ENCODE results near the gene RIPK1.
"Not testable (repeated sequence)": the region's sequence is repeated elsewhere in the genome, so short reads cannot be mapped to it uniquely, and the experiment has no call there.

The RIPK1 gene

DNA sequence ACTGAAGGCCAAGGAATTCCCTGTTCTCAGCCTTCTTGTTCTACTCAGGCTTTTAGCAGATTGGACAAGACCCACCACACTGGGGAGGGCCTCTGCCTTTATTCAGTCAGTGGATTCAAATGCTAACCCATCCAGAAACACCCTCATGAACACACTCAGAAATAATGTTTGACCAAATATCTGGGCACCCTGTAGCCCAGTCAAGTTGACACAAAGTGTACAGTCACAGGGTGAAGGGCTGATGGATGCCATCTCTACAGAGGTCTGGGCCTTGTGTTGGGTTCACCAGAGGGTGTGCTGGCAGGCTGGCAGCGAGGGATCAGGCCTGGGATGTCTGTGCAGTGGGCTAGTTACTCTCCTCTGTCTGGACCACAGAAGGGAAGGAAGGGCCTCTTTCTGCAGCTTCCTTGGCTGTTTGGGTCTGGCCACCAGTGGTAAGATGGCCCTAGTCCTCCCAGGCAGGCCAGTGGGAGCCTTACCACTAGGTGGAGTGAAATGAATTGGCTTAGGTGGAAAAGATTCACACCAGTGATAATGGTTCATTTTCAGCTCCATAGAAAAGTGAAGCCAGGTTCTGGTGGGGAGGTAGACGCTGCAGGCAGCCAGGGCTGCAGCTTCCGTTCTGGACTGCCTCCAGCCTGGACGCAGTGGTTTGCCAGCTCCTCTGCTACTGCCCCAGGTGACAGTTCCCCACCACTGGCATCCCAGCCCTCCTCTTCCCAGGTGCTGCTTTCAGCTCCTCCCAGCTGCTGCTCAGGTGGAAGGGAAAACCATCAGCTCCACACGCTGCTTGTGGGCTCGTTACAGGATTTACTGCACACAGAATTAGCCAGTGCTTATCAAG lies 79.8 kb downstream of the RIPK1 start:
- H3K4me3 ChIP-seq (ENCODE audit: low read depth, low read length) = no peak overlapping the region
- no peak for DNase-seq (ENCODE audit: low read depth)
- TF ChIP-seq, protein P1, sequence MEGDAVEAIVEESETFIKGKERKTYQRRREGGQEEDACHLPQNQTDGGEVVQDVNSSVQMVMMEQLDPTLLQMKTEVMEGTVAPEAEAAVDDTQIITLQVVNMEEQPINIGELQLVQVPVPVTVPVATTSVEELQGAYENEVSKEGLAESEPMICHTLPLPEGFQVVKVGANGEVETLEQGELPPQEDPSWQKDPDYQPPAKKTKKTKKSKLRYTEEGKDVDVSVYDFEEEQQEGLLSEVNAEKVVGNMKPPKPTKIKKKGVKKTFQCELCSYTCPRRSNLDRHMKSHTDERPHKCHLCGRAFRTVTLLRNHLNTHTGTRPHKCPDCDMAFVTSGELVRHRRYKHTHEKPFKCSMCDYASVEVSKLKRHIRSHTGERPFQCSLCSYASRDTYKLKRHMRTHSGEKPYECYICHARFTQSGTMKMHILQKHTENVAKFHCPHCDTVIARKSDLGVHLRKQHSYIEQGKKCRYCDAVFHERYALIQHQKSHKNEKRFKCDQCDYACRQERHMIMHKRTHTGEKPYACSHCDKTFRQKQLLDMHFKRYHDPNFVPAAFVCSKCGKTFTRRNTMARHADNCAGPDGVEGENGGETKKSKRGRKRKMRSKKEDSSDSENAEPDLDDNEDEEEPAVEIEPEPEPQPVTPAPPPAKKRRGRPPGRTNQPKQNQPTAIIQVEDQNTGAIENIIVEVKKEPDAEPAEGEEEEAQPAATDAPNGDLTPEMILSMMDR (IDR thresholded peaks at IDR 0.05; ENCODE audit: insufficient read depth, low read depth, low read length, missing control alignments) = no peak

DNA sequence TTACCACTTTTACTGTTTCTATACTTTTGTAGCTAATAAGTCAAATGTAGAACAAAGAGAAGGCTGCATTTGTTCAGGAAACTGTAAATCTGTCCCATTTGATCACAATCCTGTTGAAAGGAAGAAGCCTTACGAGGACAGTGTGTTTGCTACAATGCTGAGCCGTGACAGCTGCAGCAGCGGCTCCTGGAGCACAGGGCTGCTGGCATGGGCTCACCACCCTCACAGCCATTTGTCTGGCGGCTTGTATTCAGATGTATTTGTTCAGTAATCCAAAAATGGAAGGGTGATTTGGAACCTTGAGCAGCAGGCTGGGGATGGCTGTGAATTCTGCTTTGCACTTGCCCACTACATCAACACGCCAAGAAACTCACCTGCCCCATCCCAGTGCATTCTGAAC lies 83.4 kb downstream of the RIPK1 start:
- no peak overlapping the region for H3K4me3 ChIP-seq (ENCODE audit: low read depth, low read length)
- no peak for DNase-seq (ENCODE audit: low read depth)
- TF ChIP-seq, protein P1 (IDR thresholded peaks at IDR 0.05; ENCODE audit: insufficient read depth, low read depth, low read length, missing control alignments) = no peak

DNA sequence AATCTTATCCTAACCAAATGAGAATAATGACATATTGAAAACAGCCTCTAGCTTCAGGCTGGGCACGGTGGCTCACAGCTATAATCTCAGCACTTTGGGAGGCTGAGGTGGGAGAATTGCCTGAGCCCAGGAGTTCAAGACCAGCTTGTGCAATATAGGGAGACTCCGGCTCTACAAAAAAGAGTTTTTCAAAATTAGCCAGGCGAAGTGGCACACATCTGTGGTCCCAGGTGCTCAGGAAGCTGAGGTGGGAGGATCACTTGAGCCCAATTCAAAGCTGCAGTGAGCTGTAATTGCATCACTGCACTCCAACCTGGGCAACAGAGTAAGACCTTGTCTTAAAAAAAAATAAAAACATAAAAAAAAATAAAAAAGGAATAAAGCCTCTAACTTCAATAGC lies 84.4 kb downstream of the RIPK1 start:
- H3K4me3 ChIP-seq (ENCODE audit: low read depth, low read length) = no peak overlapping the region
- TF ChIP-seq, protein P1 (IDR thresholded peaks at IDR 0.05; ENCODE audit: insufficient read depth, low read depth, low read length, missing control alignments) = no peak
- no peak for DNase-seq (ENCODE audit: low read depth)

DNA sequence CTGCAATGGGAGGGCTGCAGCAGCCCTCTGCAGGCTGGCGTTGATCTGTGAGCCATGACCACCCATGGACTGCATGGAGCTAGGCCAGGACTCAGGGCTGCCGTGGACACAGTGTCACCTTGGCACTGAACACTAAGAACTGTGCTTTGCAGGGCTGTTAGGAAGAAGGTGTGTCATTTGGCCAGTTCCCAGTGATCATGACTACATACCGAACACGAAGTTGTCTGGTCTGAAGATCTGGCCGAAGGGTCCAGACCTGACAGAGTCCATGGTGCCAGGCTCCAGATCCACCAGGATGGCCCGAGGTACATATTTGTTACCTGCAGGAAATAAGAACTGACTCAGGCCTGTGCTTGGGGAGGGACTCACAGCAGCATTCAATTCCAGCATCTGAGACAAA lies 87.1 kb downstream of the RIPK1 start:
- not testable (repeated sequence) for DNase-seq (ENCODE audit: low read depth); H3K4me3 ChIP-seq (ENCODE audit: low read depth, low read length)

DNA sequence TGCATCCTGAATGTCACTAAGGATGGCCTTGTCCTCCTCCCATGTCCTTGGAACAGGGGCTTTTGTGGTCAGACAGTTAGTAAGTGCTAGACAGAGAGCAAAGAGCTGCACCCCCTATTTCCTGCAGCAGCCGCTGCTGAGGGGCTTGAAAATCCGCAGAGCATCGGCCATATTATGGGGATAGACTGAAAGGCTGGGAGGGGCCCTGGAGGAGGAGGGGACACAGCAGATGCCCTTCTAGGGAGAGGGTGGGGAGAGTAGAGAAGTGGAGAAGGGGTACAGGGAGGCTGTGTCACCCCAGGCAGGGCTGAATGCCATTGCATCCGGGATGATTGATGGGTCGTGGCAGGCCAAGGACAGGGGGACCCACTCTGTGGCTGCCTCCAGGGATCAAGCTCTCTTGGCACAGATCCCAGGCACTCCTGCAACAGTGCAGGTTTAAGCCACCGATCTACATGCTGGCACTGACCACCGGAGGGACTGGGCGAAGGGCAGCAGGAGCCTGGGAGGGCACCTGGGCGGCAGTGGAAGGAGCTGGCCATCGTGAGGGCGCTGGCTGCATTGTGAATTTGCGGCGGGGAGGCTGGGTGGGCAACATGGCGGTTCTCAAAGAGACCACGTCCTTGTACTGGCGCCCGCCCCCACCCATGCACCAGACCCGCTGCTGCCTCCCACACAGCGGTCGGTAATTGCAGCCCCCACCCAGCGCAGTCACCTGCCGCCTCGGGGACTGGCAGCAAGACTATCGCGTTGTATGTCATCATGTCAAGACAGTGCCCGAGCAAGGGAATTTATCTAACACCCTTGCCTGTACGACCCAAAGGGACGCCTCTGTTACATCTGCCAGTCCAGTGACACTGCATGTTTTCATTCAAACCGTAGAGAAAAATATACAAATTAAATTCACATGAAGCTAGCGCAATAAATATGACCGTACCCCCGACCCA lies 88.2 kb downstream of the RIPK1 start:
- peak; percentile 33 for DNase-seq (ENCODE audit: low read depth)
- peak overlapping the region; percentile 84 for H3K4me3 ChIP-seq (ENCODE audit: low read depth, low read length)

DNA sequence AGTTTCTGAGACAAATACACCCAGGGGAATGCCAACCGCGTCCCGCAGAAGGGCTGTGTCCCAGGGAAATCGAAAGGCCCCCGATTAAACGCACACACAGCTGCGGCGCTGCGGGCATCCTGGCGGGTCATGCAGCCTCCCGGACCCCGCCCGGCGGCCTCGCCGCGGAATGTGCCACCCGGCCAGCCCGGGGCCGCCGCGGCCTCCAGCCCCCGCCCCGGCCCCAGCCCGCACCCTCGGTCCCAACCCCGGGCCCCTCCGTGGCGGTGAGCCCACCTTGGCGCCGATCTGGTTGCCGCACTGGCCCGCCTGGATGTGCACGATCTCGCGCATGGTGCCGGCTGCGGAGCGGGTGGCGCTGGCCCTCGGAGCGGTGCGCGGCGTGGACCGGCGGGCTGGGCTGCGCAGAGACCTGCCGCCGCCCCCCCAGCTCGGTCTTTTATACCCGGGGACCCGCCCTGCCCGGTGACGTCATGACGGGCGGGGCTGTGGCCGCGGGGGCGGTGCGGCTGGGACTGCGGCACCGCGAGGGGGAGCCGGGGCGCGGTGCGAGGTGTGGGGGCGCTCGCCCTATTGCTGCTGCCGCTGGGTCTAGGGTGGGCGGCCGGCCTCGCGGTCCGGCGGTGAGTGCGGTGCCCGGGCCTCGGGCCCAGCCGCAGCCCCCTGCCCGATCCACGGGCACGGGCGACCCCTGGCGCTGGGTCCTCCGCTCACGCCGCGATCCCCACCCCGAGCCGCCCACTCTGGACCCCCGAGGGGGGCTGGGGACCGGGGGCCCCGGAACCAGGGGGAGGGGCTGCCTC lies 89.0 kb downstream of the RIPK1 start, which contains the start of gene TUBB2A:
TUBB2A (minus strand) TSS at position 414 of the 803 bp plus-strand sequence; CDS start at position 333, 81 bp downstream.
- TF ChIP-seq, protein P1 (IDR thresholded peaks at IDR 0.05; ENCODE audit: insufficient read depth, low read depth, low read length, missing control alignments) = peak; percentile 55
- H3K4me3 ChIP-seq (ENCODE audit: low read depth, low read length) = peak within 1 kb of the TSS; percentile 84
- peak; percentile 90 for DNase-seq (ENCODE audit: low read depth)

DNA sequence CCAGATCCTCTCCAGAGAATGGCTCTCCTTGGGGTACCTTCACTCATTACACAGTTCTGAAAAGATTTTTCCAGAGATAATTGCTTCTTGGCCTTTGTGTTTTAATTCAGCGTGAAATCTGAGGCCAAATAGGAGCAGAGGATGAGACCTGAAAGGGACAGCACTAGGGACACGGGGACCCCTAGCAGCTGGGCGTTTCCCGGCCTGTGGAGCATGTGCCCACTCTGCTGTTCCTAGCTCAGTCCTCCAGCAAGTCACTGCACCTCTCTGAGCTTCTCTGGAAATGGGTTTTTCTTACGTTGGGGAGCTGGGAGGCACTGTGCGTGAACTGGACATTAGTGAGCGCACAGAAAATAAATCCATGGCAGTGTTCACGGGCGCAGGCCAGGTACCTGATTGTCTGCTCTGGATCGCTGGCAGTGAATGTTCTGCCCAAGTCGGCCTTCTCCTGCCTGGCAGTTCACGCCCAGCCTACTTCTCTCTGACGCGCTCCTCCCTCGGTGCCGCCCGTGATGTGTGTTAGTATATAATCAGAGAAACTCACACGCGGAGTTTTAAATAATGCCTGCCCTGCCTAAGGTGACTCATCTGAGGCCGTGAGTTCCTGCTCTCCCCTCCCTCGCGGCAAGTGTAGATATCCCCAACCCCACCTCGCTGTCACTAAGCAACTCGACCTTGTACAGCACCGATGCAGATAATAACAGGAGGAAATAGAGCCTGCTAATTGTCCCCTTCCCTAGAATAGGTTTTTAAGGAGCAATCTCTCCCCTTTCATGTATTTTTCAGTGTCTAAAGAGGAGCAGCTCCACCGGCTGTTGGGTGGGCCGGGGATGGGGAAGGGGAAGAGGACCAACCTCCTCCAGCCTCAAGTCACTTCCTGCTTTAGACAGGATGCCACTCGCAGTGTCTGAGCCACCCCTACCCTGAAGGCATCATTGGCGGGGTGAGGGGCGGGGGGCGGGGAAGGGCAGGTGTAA lies 91.8 kb downstream of the RIPK1 start:
- peak; percentile 60 for DNase-seq (ENCODE audit: low read depth)
- TF ChIP-seq, protein P1 (IDR thresholded peaks at IDR 0.05; ENCODE audit: insufficient read depth, low read depth, low read length, missing control alignments) = no peak
- H3K4me3 ChIP-seq (ENCODE audit: low read depth, low read length) = no peak overlapping the region

Measured in GM12865 (cell line).